HG02571 (cell line): ENCODE data around the gene SRGAP2B.
"Not testable (repeated sequence)": the region's sequence is repeated elsewhere in the genome, so short reads cannot be mapped to it uniquely, and the experiment has no call there.

Experiments used
- ATAC-seq: cut with Tn5 transposase; IDR thresholded peaks from one replicate; pipeline ENCODE4 v1.9.1; 2021; ENCODE audit warnings: mild to moderate bottlenecking, moderate library complexity; ENCODE audit not compliant: unreplicated experiment

Gene SRGAP2B

GRCh38 chr1:145000074-145000742 lies 94.9 kb downstream of the SRGAP2B start:
- ATAC-seq, result not testable (repeated sequence)

- not testable (repeated sequence) for ATAC-seq
Measured at GRCh38 chr1:144998981-144999273, 96.2 kb downstream of the SRGAP2B start.

GRCh38 chr1:144998134-144998980 lies 96.8 kb downstream of the SRGAP2B start:
- not testable (repeated sequence) for ATAC-seq

GRCh38 chr1:144995833-144996410 lies 99.2 kb downstream of the SRGAP2B start:
- not testable (repeated sequence) for ATAC-seq

GRCh38 chr1:144992915-144993314 lies 102.2 kb downstream of the SRGAP2B start:
- ATAC-seq, result not testable (repeated sequence)

GRCh38 chr1:144990611-144991010 lies 104.5 kb downstream of the SRGAP2B start:
- not testable (repeated sequence) for ATAC-seq

GRCh38 chr1:144987131-144987530 lies 108.0 kb downstream of the SRGAP2B start:
- not testable (repeated sequence) for ATAC-seq

GRCh38 chr1:144986171-144986860 lies 108.8 kb downstream of the SRGAP2B start:
- ATAC-seq, result not testable (repeated sequence)

GRCh38 chr1:144985550-144986170 lies 109.5 kb downstream of the SRGAP2B start:
- ATAC-seq, result not testable (repeated sequence)

GRCh38 chr1:144982802-144983525 lies 112.2 kb downstream of the SRGAP2B start:
- ATAC-seq, result not testable (repeated sequence)

- not testable (repeated sequence) for ATAC-seq
Measured at GRCh38 chr1:144981157-144981556, 114.0 kb downstream of the SRGAP2B start.

- ATAC-seq, result not testable (repeated sequence)
Measured at GRCh38 chr1:144979960-144980595, 115.0 kb downstream of the SRGAP2B start.

GRCh38 chr1:144977856-144978255 lies 117.3 kb downstream of the SRGAP2B start:
- not testable (repeated sequence) for ATAC-seq

- not testable (repeated sequence) for ATAC-seq
Measured at GRCh38 chr1:144971936-144972335, 123.2 kb downstream of the SRGAP2B start.

GRCh38 chr1:144966488-144966887 lies 128.6 kb downstream of the SRGAP2B start:
- not testable (repeated sequence) for ATAC-seq

- not testable (repeated sequence) for ATAC-seq
Measured at GRCh38 chr1:144964765-144965164, 130.4 kb downstream of the SRGAP2B start.

- not testable (repeated sequence) for ATAC-seq
Measured at GRCh38 chr1:144964186-144964585, 130.9 kb downstream of the SRGAP2B start.

- ATAC-seq, result not testable (repeated sequence)
Measured at GRCh38 chr1:144963571-144963970, 131.6 kb downstream of the SRGAP2B start.
